Epithelial cell of prostate (primary cell): ENCODE measurements around the gene CA11.

ENCODE experiments used
- DNase-seq: peaks from one replicate; pipeline ENCODE4 v3.0.0-alpha.2; 2011; ENCODE audit warnings: low read depth, low spot score
- H3K27ac ChIP-seq: fragments of 450-650 bp; 2 replicates; pipeline ENCODE4 v1.5.1; 2017; ENCODE audit warnings: mild to moderate bottlenecking

The CA11 gene

DNA sequence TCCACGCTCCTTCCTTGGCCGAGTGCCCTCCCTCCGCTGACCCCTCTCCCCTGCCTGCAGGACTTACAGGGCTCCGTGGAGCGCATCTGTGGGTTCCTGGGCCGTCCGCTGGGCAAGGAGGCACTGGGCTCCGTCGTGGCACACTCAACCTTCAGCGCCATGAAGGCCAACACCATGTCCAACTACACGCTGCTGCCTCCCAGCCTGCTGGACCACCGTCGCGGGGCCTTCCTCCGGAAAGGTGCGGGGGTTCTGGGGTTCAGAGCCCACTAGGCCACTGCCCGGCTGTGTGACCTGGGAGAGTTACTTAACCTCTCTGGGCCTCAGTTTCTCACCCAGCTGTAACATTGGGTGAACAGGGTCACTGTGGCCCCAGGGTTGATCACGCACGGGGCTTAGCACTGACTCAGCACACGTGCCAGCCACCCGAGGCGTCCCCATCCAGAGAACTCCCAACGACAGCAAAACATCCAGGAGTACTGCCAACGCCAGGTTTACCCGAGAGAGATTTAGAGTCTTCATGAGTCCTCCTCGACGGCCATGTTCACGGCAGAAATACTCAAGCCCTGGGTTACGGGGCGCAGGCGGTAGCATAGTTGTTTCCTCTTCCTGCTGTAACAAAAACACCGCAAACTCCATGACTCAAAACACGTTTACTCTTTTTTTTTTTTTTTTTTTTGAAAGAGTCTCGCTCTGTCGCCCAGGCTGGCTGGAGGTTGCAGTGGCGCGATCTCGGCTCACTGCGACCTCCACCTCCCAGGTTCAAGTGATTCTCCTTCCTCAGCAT lies 49.1 kb downstream of the CA11 start:
- DNase-seq = no peak
- H3K27ac ChIP-seq = no peak overlapping the region

DNA sequence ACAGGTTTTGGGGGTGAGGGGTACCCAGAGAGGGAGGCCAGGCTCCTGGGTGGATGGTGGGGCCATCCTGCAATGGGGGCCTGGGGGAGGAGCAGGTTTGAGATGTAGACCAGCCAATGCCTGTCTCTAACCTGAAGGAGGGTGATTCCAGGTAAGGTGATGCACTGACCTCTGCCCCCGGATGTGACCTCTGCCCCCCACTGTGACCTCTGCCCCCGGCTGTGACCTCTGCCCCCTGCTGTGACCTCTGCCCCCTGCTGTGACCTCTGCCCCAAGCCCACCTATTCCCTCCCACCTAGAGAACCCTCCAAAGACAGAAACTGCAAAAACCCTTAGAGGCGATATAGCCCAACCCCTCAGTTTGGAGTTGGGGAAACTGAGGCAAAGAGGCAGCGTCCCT lies 49.8 kb downstream of the CA11 start:
- DNase-seq = no peak
- H3K27ac ChIP-seq = no peak overlapping the region

DNA sequence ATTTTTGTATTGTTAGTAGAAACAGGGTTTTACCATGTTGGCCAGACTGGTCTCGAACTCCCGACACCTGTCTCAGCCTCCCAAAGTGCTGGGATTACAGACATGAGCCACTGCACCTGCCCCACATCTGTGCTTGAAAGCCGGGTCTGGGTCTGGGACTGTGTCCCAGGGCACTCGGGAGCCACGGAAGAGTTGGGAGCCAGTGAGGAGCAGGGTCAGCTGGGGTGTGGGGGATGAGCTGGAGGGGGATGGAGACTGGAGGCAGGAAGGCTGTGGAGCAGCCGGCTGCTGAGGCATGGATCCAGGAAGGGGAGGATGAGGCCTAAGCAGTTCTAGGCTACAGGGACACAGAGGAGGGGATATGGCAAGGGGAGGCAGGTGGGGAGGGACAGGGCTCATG lies 50.2 kb downstream of the CA11 start:
- H3K27ac ChIP-seq = no peak overlapping the region
- DNase-seq = no peak

DNA sequence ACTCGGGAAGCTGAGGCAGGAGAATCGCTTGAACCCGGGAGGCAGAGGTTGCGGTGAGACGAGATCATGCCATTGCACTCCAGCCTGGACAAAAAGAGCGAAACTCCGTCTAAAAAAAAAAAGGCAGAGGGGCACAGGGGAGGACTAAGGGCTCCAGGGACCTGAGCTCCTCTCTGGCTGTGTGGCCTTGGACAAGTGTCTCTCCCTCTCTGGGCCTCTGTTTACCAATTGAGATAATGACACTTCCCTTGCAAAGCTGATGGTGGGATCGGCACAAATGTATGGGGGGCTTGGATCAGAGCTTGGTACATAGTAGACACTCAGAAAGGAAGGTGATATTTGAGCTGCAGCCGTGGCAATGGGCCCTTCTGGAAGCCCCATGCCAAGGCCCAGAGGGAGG lies 50.8 kb downstream of the CA11 start:
- no peak overlapping the region for H3K27ac ChIP-seq
- DNase-seq = no peak

DNA sequence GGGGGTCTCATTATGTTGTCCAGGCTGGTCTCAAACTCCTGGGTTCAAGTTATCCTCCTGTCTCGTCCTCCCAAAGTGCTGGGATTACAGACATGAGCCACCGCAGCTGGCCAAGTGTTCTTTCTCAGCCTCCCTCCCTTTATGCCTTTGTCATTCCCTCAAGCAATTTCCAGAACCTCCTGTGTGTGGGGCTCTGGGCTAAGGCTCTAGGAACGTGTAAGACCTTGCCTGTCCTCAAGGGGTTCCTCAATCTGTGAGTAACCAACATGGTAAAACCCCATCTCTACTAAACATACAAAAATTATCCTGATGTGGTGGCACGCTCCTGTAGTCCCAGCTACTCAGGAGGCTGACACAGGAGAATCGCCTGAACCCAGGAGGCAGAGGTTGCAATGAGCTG lies 55.0 kb downstream of the CA11 start:
- DNase-seq = no peak
- no peak overlapping the region for H3K27ac ChIP-seq

DNA sequence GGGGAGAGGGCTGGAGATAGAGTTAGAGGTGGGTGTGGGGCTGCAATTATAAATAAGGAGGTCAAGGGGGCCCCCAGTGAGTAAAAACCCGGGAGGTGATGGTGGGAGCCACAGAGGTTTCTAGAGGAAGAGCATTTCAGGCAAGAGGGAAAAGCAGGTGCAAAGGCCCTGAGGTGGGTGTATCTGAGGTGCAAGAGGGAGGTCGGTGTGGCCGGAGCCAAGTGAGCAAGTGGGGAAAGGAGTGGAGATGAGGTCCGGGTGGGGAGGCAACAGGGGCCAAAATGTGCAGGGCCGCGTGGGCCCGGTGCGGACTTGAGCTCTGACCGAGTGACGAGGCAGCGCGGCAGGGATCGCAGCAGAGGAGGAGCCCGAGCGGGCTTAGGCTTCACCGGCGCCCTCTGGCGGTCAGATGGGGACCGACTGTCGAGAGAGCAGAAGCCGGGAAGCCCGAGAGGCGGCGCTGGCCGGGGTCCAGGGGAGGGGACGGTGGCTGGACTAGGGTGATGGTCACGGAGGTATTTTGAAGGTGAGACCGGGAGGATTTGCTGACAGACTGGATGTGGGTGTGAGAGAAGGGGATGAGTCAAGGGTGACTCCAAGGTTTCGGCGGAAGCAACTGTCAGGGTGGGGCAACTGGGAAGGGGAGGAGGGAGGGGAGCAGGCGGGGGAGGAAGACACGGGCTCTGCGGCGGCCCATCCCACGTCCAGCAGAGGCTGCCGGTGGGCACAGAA lies 57.2 kb downstream of the CA11 start:
- peak overlapping the region; percentile 56 for H3K27ac ChIP-seq
- DNase-seq = peak; percentile 97
